Uterus (tissue), 2 donors: ENCODE measurements around the gene TRIM44.

Experiments used
- POLR2A ChIP-seq, 2 donors: fragments of 450-650 bp; IDR thresholded peaks; one replicate each; pipeline ENCODE4 v1.6.1; 2016; ENCODE audit warnings: antibody characterized with exemption in 2 of 2, mild to moderate bottlenecking in 1 of 2, moderate library complexity in 1 of 2
- TF ChIP-seq, protein P1 (sequence below), 4 experiments: fragments of 200-600 bp in 2 of 4; fragments of 450-650 bp in 2 of 4; sonication (generic) in 2 of 4; IDR thresholded peaks; one replicate each; pipeline ENCODE4 v1.5.1; 2016 to 2019; ENCODE audit warnings: antibody characterized with exemption in 4 of 4, mild to moderate bottlenecking in 2 of 4, moderate library complexity in 1 of 4

DNA sequence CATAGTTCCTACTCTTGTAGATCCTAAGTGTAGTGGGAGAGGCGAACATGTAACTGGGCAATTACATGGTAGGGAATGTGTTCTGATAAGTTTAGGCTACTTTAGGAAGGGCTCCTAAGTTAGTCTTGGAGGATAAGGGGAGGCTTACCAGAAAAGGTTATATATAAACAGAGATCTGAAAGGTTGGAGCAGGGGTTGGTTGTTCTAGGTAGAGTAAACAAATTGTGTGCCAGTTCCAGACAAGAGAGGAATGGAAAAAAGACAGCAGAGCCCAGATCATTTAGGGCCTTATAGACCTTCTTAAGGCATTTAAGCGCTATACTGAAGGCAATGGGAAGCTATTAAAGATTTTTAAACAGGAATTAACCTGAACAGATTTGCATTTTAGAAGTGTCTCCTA lies 74.4 kb downstream of the TRIM44 start:
- TF ChIP-seq, protein P1, sequence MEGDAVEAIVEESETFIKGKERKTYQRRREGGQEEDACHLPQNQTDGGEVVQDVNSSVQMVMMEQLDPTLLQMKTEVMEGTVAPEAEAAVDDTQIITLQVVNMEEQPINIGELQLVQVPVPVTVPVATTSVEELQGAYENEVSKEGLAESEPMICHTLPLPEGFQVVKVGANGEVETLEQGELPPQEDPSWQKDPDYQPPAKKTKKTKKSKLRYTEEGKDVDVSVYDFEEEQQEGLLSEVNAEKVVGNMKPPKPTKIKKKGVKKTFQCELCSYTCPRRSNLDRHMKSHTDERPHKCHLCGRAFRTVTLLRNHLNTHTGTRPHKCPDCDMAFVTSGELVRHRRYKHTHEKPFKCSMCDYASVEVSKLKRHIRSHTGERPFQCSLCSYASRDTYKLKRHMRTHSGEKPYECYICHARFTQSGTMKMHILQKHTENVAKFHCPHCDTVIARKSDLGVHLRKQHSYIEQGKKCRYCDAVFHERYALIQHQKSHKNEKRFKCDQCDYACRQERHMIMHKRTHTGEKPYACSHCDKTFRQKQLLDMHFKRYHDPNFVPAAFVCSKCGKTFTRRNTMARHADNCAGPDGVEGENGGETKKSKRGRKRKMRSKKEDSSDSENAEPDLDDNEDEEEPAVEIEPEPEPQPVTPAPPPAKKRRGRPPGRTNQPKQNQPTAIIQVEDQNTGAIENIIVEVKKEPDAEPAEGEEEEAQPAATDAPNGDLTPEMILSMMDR (IDR thresholded peaks at IDR 0.05) = no peak
- no peak for TF ChIP-seq POLR2A (IDR thresholded peaks at IDR 0.05)
